ENCODE data around the gene MIS12.

Gene MIS12

GRCh38 chr17:5502552-5502951, 16.2 kb downstream of the MIS12 start:
- DNase-seq (ENCODE audit: extremely low spot score), result no peak
- POLR2A ChIA-PET, result no interaction called here
- CTCF ChIA-PET, result no interaction called here
- no peak for TF ChIP-seq CTCF (IDR thresholded peaks at IDR 0.05; ENCODE audit: control extremely low read depth, extremely low read depth, low read depth, missing control alignments)

GRCh38 chr17:5506307-5506706, 19.9 kb downstream of the MIS12 start:
- ChIA-PET CTCF (no interaction called here), POLR2A (no interaction called here)

GRCh38 chr17:5508810-5509209, 22.4 kb downstream of the MIS12 start:
- POLR2A ChIA-PET, result no interaction called here
- no peak for DNase-seq (ENCODE audit: extremely low spot score)
- TF ChIP-seq CTCF (IDR thresholded peaks at IDR 0.05; ENCODE audit: control extremely low read depth, extremely low read depth, low read depth, missing control alignments), result no peak
- CTCF ChIA-PET, result interaction anchor here (1.0 kb wide), 1 partner anchor 13 kb away, joined by 3 read pairs; no protein-coding TSS in a partner anchor

More at GRCh38 chr17:5506307-5506706, 19.9 kb downstream of the MIS12 start:
- no peak for DNase-seq (ENCODE audit: extremely low spot score)
- no peak for TF ChIP-seq CTCF (IDR thresholded peaks at IDR 0.05; ENCODE audit: control extremely low read depth, extremely low read depth, low read depth, missing control alignments)

GRCh38 chr17:5509482-5509881, 23.1 kb downstream of the MIS12 start:
- no peak for TF ChIP-seq CTCF (IDR thresholded peaks at IDR 0.05; ENCODE audit: control extremely low read depth, extremely low read depth, low read depth, missing control alignments)
- no peak for DNase-seq (ENCODE audit: extremely low spot score)
- ChIA-PET CTCF (no interaction called here), POLR2A (no interaction called here)

- no peak for DNase-seq (ENCODE audit: extremely low spot score)
- POLR2A ChIA-PET, result no interaction called here
- TF ChIP-seq CTCF (IDR thresholded peaks at IDR 0.05; ENCODE audit: control extremely low read depth, extremely low read depth, low read depth, missing control alignments), result no peak
- CTCF ChIA-PET, result interaction anchor here (0.9 to 1.0 kb wide), 2 partner anchors 16 to 22 kb away, joined by 3 read pairs; no protein-coding TSS in a partner anchor
Observed at GRCh38 chr17:5510771-5511170, 24.4 kb downstream of the MIS12 start.

GRCh38 chr17:5511401-5512225, 25.2 kb downstream of the MIS12 start:
- POLR2A ChIA-PET, result no interaction called here
- no peak for TF ChIP-seq CTCF (IDR thresholded peaks at IDR 0.05; ENCODE audit: control extremely low read depth, extremely low read depth, low read depth, missing control alignments)
- no peak for DNase-seq (ENCODE audit: extremely low spot score)
- CTCF ChIA-PET, result interaction anchor here (0.9 to 1.0 kb wide), 2 partner anchors 15 to 22 kb away, joined by 3 read pairs; no protein-coding TSS in a partner anchor

Data from GM10248 (cell line).